Heart left ventricle (tissue), 16 donors: ENCODE data around the gene TRABD2A. TPM values are rescaled to one million over a fixed set of nuclear protein-coding genes. Genes with fewer than 3 reads are reported as not detected.

Experiments
- ATAC-seq, 4 donors: fragments of 200-7000 bp; cut with Tn5 transposase; one replicate each; pipeline ENCODE4 v1.9.1; 2020 to 2022; ENCODE audit warnings: moderate library complexity in 4 of 4, mild to moderate bottlenecking in 3 of 4, moderate number of reproducible peaks in 1 of 4
- DNase-seq, 5 donors: peaks; one replicate each; pipeline ENCODE4 v3.0.0-alpha.2; 2020
- H3K27ac ChIP-seq, 12 donors: fragments of 200-600 bp; sonication (generic) in 4 of 12; one replicate each; pipeline versions ENCODE4 v1.5.0 to v1.8.0; 2016 to 2022; ENCODE audit warnings: mild to moderate bottlenecking in 2 of 12
- H3K27me3 ChIP-seq, 9 donors: fragments of 200-600 bp; sonication (generic) in 2 of 9; one replicate each; pipeline versions ENCODE4 v1.5.1 to v1.8.0; 2016 to 2022; ENCODE audit warnings: mild to moderate bottlenecking in 3 of 9
- H3K36me3 ChIP-seq, 9 donors: fragments of 200-600 bp; sonication (generic) in 2 of 9; one replicate each; pipeline versions ENCODE4 v1.5.0 to v1.8.0; 2018 to 2022; ENCODE audit warnings: mild to moderate bottlenecking in 2 of 9
- H3K4me1 ChIP-seq, 12 donors: fragments of 200-600 bp; sonication (generic) in 4 of 12; one replicate each; pipeline versions ENCODE4 v1.5.0 to v1.8.0; 2016 to 2022; ENCODE audit warnings: mild to moderate bottlenecking in 3 of 12
- H3K4me3 ChIP-seq, 12 donors: fragments of 200-600 bp; sonication (generic) in 4 of 12; one replicate each; pipeline versions ENCODE4 v1.5.0 to v1.8.0; 2017 to 2022; ENCODE audit warnings: mild to moderate bottlenecking in 9 of 12, moderate library complexity in 4 of 12
- H3K9me3 ChIP-seq, 12 donors: fragments of 200-600 bp; sonication (generic) in 4 of 12; one replicate each; pipeline versions ENCODE4 v1.5.0 to v1.8.0; 2016 to 2022; ENCODE audit warnings: mild to moderate bottlenecking in 1 of 12
- POLR2A ChIP-seq, 2 donors: fragments of 450-650 bp; IDR thresholded peaks; one replicate each; pipeline ENCODE4 v1.6.1; 2017; ENCODE audit warnings: antibody characterized with exemption in 2 of 2, mild to moderate bottlenecking in 2 of 2, moderate library complexity in 2 of 2
- WGBS, 4 donors: extraction: QIAGEN DNeasy Blood & Tissue Kit in 2 of 4; methylation state at CpG; one replicate each; pipeline versions ENCODE4 v1.1.5 to v1.1.7; 2013 to 2018; 5-methylcytosine and 5-hydroxymethylcytosine counted together
- intact Hi-C, 10 donors: fragments of 100-400 bp; cut with DNase I; formaldehyde crosslinking; loops; one replicate each; pipeline versions ENCODE4 v1.11.1 to v1.14.2; 2022
- polyA plus RNA-seq, 2 donors: library from polyadenylated mRNA; stranded (reverse); fragments of 200-250 nt; gene quantifications; one replicate each; pipeline ENCODE4 v1.2.3, GENCODE V29; 2013
- total RNA-seq, 9 donors: library from RNA; depleted of rRNA in 2 of 9; stranded (reverse); fragments of >200 nt in 2 of 9; fragmentation: NEBNext Ultra II Directional in 3 of 9; extraction: Animal tissue kit (Norgen Biotek cat#: 25700) in 3 of 9; gene quantifications; one replicate each; pipeline versions ENCODE4 v1.1.0 to v1.2.4, GENCODE V29; 2016 to 2023
- TF ChIP-seq, protein P1 (sequence below), 12 donors: fragments of 200-600 bp; sonication (generic) in 4 of 12; IDR thresholded peaks; one replicate each; pipeline versions ENCODE4 v1.5.0 to v1.8.0; 2018 to 2022; ENCODE audit warnings: antibody characterized with exemption in 12 of 12, mild to moderate bottlenecking in 5 of 12
- donor health status: ischemic (EF 13 %, LVEDD 7.1; RV severe dilation, severe dysfunction).
- donor health status: healthy with polysubstance abuse.
- donor health status: DM: no; HTN: yes; CAD: no.
- donor health status: DM: no; HTN: no; CAD: no.
- donor health status: ischemic (EF 25% LVEDD 6.9; RV normal size, moderate dysfunction).
- donor health status: ischemic (EF 25% LVEDD 5.7; RV mildly dilated, moderate dysfunction).
- donor health status: healthy.
- donor health status: DM: yes; HTN: yes; CAD: no.
- donor health status: ischemic (EF 35%, LVEDD 5.7; RV mildly dilated, moderate dysfunction).
- donor health status: nonischemic (EF 11% LVEDD 7.7; RV severe dilation, severe dysfunction).
- donor health status: DM: yes; HTN: yes; CAD: no.
- donor health status: PGD.
- donor health status: ischemic (EF 29% LVEDD 5.4; RV normal size, mild dysfunction).
- donor health status: nonischemic (EF 23%, LVEDD 6.1; RV moderate dilation, normal function).

Gene TRABD2A
- total and polyA plus RNA-seq, 11 donors: 0.42 to 3.9 (median 0.97) TPM; not detected in 1

DNA sequence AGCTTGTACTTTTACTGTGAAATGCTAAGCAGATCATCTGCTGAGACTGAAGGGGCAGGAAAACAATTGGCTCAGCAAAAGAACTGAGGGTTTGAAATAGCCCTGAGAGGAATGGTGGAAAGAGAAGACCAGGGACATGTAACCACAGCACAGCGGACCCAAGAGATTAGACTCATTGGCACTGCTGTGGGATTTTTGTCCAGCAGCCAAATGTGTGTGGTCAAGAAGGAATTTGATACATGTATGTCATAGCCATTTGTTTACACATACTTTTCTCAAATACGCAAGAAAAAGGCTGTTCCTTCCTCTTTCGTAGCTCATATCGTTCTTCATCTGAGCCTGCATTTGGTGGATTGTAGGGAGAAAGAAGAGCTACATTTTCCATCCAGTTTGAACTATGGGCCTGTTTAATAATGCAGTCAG lies 73.8 kb downstream of the TRABD2A start:
- H3K27me3 ChIP-seq: no peaks in the 10 kb centered on the region
- intact Hi-C loops: no loop called here
- ATAC-seq: peak in 1 of 4 donors; percentile 59
- no peak overlapping the region for H3K4me3 ChIP-seq
- H3K27ac ChIP-seq: peak overlapping the region in 1 of 12 donors; percentile 56
- no peak for TF ChIP-seq POLR2A (IDR thresholded peaks at IDR 0.05)
- TF ChIP-seq, protein P1, sequence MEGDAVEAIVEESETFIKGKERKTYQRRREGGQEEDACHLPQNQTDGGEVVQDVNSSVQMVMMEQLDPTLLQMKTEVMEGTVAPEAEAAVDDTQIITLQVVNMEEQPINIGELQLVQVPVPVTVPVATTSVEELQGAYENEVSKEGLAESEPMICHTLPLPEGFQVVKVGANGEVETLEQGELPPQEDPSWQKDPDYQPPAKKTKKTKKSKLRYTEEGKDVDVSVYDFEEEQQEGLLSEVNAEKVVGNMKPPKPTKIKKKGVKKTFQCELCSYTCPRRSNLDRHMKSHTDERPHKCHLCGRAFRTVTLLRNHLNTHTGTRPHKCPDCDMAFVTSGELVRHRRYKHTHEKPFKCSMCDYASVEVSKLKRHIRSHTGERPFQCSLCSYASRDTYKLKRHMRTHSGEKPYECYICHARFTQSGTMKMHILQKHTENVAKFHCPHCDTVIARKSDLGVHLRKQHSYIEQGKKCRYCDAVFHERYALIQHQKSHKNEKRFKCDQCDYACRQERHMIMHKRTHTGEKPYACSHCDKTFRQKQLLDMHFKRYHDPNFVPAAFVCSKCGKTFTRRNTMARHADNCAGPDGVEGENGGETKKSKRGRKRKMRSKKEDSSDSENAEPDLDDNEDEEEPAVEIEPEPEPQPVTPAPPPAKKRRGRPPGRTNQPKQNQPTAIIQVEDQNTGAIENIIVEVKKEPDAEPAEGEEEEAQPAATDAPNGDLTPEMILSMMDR (IDR thresholded peaks at IDR 0.05): no peak
- WGBS, 4 donors: 53 to 65% (median 62%) methylated on average over 4 of the region's 4 CpGs
- no peak for DNase-seq
- H3K36me3 ChIP-seq: no peaks in the 10 kb centered on the region
- H3K4me1 ChIP-seq: peaks cover 0 to 13% (median 2%) of the 10 kb centered on the region in 12 donors
- peaks cover 0 to 3% (median 0%) of the 10 kb centered on the region in 12 donors for H3K9me3 ChIP-seq

DNA sequence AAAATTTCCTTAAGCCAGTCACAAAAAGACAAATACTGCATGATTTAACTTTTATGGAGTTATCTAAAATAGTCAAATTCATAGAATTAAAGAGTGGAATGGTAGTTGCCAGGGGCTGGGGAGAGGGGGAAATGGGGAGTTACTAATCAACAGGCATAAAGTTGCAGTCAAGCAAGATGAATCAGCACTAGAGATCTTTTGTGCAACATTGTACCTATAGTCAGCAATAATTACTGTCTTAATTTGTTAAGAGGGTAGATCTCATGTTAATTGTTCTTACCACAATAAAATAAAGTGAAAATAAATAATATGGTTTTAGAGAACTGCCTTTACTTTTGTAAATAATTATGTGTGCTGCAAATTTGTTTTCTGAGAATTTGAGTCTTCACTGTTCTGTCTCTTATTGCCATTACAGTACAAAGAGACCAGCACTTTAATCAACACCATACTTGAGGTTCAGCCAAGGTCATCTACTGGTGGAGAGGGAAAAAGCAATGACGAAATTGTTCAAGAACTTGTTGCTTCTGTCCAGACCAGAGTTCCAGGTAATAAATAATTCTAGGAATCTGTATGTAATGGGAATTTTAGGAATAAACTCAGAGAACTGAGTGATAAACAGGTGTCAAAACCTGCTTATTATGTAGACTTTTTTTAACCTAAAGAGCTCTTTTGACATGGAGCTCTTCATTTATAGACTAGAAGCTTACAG lies 75.5 kb downstream of the TRABD2A start:
- ATAC-seq (no peak), DNase-seq (no peak)
- peaks cover 0 to 4% (median 0%) of the 10 kb centered on the region in 12 donors for H3K9me3 ChIP-seq
- 38 to 69% (median 47%) methylated on average over 1 of the region's 1 CpG for WGBS, 4 donors
- H3K4me1 ChIP-seq: peaks cover 0 to 13% (median 2%) of the 10 kb centered on the region in 12 donors
- no peaks in the 10 kb centered on the region for H3K27me3 ChIP-seq
- no peak for TF ChIP-seq POLR2A (IDR thresholded peaks at IDR 0.05)
- TF ChIP-seq, protein P1 (IDR thresholded peaks at IDR 0.05): no peak
- intact Hi-C loops: no loop called here
- no peak overlapping the region for H3K27ac ChIP-seq
- H3K36me3 ChIP-seq: no peaks in the 10 kb centered on the region
- no peak overlapping the region for H3K4me3 ChIP-seq

DNA sequence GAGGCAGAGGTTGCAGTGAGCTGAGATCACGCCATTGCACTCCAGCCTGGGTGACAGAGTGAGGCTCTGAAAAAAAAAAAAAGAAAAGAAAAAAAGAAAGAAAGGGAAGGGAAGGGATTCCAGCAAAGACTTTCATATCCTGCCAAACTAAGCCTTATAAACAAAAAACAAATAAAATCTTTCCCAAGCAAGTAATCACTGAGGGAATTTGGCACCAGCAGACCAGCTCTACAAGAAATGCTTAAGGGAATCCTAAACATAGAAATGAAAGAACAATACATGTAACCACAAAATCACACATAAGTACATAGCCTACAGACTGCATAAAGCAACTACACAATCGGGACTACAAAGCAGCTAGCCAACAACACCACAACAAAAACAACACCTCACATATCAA lies 79.1 kb downstream of the TRABD2A start:
- TF ChIP-seq POLR2A (IDR thresholded peaks at IDR 0.05): no peak
- TF ChIP-seq, protein P1 (IDR thresholded peaks at IDR 0.05): no peak
- Histone ChIP-seq H3K27ac (no peak overlapping the region), H3K4me1 (peaks cover 0 to 9% (median under 1%) of the 10 kb centered on the region in 12 donors), H3K9me3 (peaks cover 0 to 4% (median 0%) of the 10 kb centered on the region in 12 donors), H3K36me3 (no peaks in the 10 kb centered on the region), H3K4me3 (no peak overlapping the region), H3K27me3 (no peaks in the 10 kb centered on the region)
- WGBS, 4 donors: 74 to 88% (median 84%) methylated on average over 2 of the region's 2 CpGs
- DNase-seq (no peak), ATAC-seq (no peak)
- intact Hi-C loops: no loop called here

DNA sequence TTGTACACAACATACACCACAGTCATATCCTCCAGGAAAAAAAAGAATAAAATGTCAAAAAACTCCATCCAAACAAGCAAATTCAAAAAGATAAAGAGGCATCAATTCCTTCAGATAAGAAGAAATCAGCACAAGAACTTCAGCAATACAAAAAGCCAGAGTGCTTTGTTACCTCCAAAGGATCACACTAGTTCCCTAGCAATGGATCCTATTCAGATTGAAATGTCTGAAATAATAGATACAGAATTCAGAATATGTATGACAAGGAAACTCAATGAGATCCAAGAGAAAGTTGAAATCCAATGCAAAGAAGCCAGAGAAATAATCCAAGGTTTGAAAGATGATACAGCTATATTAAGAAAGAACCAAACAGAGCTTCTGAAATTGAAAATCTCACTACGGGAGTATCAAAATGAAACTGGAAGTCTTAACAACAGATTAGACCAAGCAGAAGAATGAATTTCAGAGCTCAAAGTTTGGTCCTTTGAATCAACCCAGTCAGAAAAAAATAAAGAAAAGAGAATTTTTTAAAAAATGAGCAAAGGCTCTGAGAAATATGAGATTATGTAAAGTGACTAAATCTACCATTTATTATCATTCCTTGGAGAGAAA lies 80.6 kb downstream of the TRABD2A start:
- Histone ChIP-seq H3K4me1 (peaks cover 0 to 3% (median 0%) of the 10 kb centered on the region in 12 donors), H3K36me3 (no peaks in the 10 kb centered on the region), H3K27me3 (no peaks in the 10 kb centered on the region), H3K9me3 (peaks cover 0 to 4% (median 0%) of the 10 kb centered on the region in 12 donors), H3K27ac (no peak overlapping the region), H3K4me3 (no peak overlapping the region)
- TF ChIP-seq POLR2A (IDR thresholded peaks at IDR 0.05): no peak
- TF ChIP-seq, protein P1 (IDR thresholded peaks at IDR 0.05): no peak
- 80 to 92% (median 82%) methylated on average over 1 of the region's 1 CpG for WGBS, 4 donors
- ATAC-seq (no peak), DNase-seq (no peak)
- intact Hi-C loops: no loop called here
